CD8-positive, alpha-beta memory T cell (primary cell): ENCODE data around the gene SKAP2. TPM values are rescaled to one million over a fixed set of nuclear protein-coding genes. Genes with fewer than 3 reads are reported as not detected.

ENCODE experiments used
- CTCF ChIA-PET: fragments of 350-600 bp; sonication (Branson Sonifier 250); formaldehyde crosslinking; loops from one replicate; lab custom pipeline; 2021; ENCODE audit warnings: antibody characterized with exemption; lab: Charles Lee
- POLR2A ChIA-PET: fragments of 350-600 bp; sonication (Branson Sonifier 250); formaldehyde crosslinking; loops from one replicate; lab custom pipeline; 2021; ENCODE audit warnings: antibody characterized with exemption; lab: Charles Lee
- DNase-seq, 5 donors: peaks; one replicate each; pipeline versions ENCODE4 v3.0.0 to v3.0.0-alpha.2; 2020 to 2022; ENCODE audit warnings: mixed read lengths in 1 of 5
- H3K27ac ChIP-seq: one replicate; pipeline ENCODE4 v1.7.0; 2013; ENCODE audit warnings: low read depth, mild to moderate bottlenecking, low read length, moderate library complexity
- H3K27me3 ChIP-seq: 2 replicates; pipeline ENCODE4 v1.7.0; 2013; ENCODE audit warnings: low read length, mild to moderate bottlenecking; ENCODE audit not compliant: insufficient read depth, poor library complexity, severe bottlenecking
- H3K36me3 ChIP-seq: 2 replicates; pipeline ENCODE4 v1.7.0; 2013; ENCODE audit warnings: mild to moderate bottlenecking, low read length, moderate library complexity; ENCODE audit not compliant: insufficient read depth
- H3K4me1 ChIP-seq: 2 replicates; pipeline ENCODE4 v1.7.0; 2013; ENCODE audit warnings: mild to moderate bottlenecking, low read length, moderate library complexity; ENCODE audit not compliant: insufficient read depth
- H3K4me3 ChIP-seq: 2 replicates; pipeline ENCODE4 v1.7.0; 2013; ENCODE audit warnings: mild to moderate bottlenecking, low read length
- H3K9me3 ChIP-seq: 2 replicates; pipeline ENCODE4 v1.7.0; 2013; ENCODE audit warnings: mild to moderate bottlenecking, low read length
- H3K27ac Mint-ChIP-seq, 8 donors: one replicate each; pipeline ENCODE4 v1.8.0; 2020 to 2021; ENCODE audit warnings: mixed read lengths in 8 of 8, mild to moderate bottlenecking in 6 of 8, inconsistent platforms in 3 of 8, moderate library complexity in 3 of 8
- H3K27me3 Mint-ChIP-seq, 2 donors: one replicate each; pipeline ENCODE4 v1.8.0; 2020 to 2021; ENCODE audit warnings: mixed read lengths in 2 of 2, mild to moderate bottlenecking in 1 of 2, moderate library complexity in 1 of 2
- H3K36me3 Mint-ChIP-seq, 3 donors: one replicate each; pipeline ENCODE4 v1.8.0; 2020 to 2021; ENCODE audit warnings: mixed read lengths in 3 of 3, inconsistent platforms in 1 of 3, mild to moderate bottlenecking in 1 of 3
- H3K4me1 Mint-ChIP-seq, 3 donors: one replicate each; pipeline ENCODE4 v1.8.0; 2020 to 2021; ENCODE audit warnings: mixed read lengths in 3 of 3, inconsistent platforms in 1 of 3, mild to moderate bottlenecking in 1 of 3
- H3K4me3 Mint-ChIP-seq, 7 donors: one replicate each; pipeline ENCODE4 v1.8.0; 2020 to 2021; ENCODE audit warnings: mixed read lengths in 7 of 7, mild to moderate bottlenecking in 6 of 7, moderate library complexity in 4 of 7, inconsistent platforms in 2 of 7
- H3K9me3 Mint-ChIP-seq, 5 donors: one replicate each; pipeline ENCODE4 v1.8.0; 2020 to 2022; ENCODE audit warnings: mixed read lengths in 5 of 5, mild to moderate bottlenecking in 3 of 5, moderate library complexity in 2 of 5, inconsistent platforms in 1 of 5
- polyA plus RNA-seq: library from polyadenylated mRNA; unstranded; fragments of 300-500 nt; fragmentation: Illumina TruSeq; gene quantifications from one replicate; pipeline ENCODE4 v1.2.3, GENCODE V29; 2021
- total RNA-seq, 2 experiments: library from RNA; stranded (reverse); gene quantifications; one replicate each; pipeline ENCODE4 v1.2.3, GENCODE V29; 2021

Gene SKAP2
- total and polyA plus RNA-seq, 3 experiments from 2014 or later: 11.4 to 55.2 (median 13.2) TPM

DNA sequence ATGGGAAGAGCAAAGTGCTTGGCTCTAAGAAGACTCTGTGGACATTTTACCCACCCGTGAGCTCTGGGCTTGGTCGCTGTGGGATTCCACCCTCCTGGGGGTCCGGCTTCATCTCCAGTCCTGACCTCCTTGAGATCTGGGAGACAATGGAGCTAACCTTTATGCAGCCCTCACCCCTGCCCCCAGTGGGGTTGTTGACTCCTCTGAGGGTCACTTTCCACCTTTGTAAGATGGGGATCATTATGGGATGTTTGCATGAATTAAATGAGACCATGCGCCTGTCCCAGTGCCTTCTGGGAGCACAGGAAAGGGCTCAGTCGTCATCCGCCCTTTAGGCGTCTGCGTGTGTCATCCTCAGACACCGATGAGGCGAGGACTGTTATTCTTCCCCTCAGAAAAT is 237.2 kb downstream of the SKAP2 start:
- H3K9me3 Mint-ChIP-seq: no peaks in the 10 kb centered on the region
- Histone ChIP-seq H3K9me3 (no peaks in the 10 kb centered on the region), H3K36me3 (no peaks in the 10 kb centered on the region), H3K27me3 (no peaks in the 10 kb centered on the region), H3K4me1 (no peaks in the 10 kb centered on the region), H3K4me3 (no peak overlapping the region), H3K27ac (no peak overlapping the region)
- no peaks in the 10 kb centered on the region for H3K36me3 Mint-ChIP-seq
- H3K4me3 Mint-ChIP-seq: no peak overlapping the region
- no peaks in the 10 kb centered on the region for H3K4me1 Mint-ChIP-seq
- H3K27me3 Mint-ChIP-seq: peaks cover 4 to 10% of the 10 kb centered on the region in 2 donors
- no peak for DNase-seq
- ChIA-PET CTCF (no interaction called here), POLR2A (interaction anchor here (0.5 kb wide), 1 partner anchor 288 kb away, joined by 3 read pairs; no protein-coding TSS in a partner anchor)
- no peak overlapping the region for H3K27ac Mint-ChIP-seq

DNA sequence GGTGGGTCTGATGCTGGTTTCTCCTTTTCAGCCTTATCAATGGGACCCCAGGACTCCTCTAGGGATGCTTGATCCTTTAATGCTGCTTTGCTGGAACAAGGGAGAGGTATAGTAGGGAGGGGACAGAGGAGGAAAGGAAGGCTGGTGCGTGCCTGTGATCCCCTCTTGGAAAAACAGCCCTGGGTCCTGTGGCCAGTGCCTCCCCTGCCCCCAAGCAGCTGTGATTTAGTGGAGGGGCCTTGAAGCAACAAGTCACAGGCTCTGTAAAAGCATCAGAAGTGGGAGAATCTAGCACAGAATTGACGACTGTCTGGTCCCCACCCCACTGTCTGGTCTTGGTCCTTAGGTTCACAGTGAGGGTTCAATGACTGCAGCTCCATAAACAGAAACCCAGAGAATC is 237.7 kb downstream of the SKAP2 start:
- Mint-ChIP-seq H3K27me3 (peaks cover 4 to 10% of the 10 kb centered on the region in 2 donors), H3K4me3 (no peak overlapping the region), H3K27ac (no peak overlapping the region), H3K36me3 (no peaks in the 10 kb centered on the region), H3K9me3 (no peaks in the 10 kb centered on the region), H3K4me1 (no peaks in the 10 kb centered on the region)
- Histone ChIP-seq H3K9me3 (no peaks in the 10 kb centered on the region), H3K27me3 (no peaks in the 10 kb centered on the region), H3K4me3 (no peak overlapping the region), H3K4me1 (no peaks in the 10 kb centered on the region), H3K36me3 (no peaks in the 10 kb centered on the region), H3K27ac (no peak overlapping the region)
- ChIA-PET POLR2A (interaction anchor here (0.5 kb wide), 1 partner anchor 287 kb away, joined by 3 read pairs; no protein-coding TSS in a partner anchor), CTCF (no interaction called here)
- DNase-seq: no peak

DNA sequence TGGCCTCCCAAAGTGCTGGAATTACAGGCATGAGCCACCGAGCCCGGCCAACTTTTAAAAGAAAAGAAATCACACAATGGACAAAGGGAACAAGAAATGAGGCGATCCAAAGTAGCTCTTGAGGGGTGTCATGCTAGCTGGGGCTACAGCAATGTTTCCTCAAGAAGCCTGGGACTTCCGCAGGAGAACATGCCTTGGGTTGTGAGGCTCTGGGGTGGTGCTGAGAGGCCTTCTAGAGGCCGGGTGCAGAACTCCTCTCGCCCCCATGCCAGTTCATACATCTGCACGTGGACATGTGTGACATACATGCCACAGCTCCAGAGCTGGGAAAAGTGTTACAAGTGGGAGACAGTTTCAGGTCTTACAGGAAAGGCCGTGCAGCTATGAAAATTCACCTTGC is 238.2 kb downstream of the SKAP2 start:
- Mint-ChIP-seq H3K4me1 (no peaks in the 10 kb centered on the region), H3K36me3 (no peaks in the 10 kb centered on the region), H3K27me3 (peaks cover 4 to 10% of the 10 kb centered on the region in 2 donors), H3K9me3 (no peaks in the 10 kb centered on the region), H3K4me3 (no peak overlapping the region), H3K27ac (no peak overlapping the region)
- ChIA-PET CTCF (no interaction called here), POLR2A (no interaction called here)
- Histone ChIP-seq H3K36me3 (no peaks in the 10 kb centered on the region), H3K27me3 (no peaks in the 10 kb centered on the region), H3K4me3 (no peak overlapping the region), H3K4me1 (no peaks in the 10 kb centered on the region), H3K9me3 (no peaks in the 10 kb centered on the region), H3K27ac (no peak overlapping the region)
- DNase-seq: no peak

DNA sequence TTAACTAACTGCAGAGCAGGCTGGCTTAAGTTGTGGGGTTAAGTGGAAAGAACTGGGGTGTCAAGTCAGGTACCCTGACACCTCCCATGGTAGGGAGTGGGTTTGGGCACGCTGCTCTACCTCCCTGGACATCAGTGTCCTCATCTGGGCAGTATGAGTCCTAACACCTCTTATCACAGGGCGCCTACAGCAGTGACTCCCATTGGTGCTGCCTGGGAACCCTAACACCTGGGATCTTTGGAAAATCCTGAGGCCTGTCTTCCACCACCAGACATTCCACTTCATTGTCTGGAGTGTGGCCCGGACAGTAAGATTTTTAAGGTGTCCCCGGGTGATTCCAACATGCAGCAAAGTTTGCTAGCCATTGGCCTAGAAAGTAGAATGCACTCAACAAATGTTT is 239.1 kb downstream of the SKAP2 start:
- Histone ChIP-seq H3K4me1 (no peaks in the 10 kb centered on the region), H3K4me3 (no peak overlapping the region), H3K27ac (no peak overlapping the region), H3K36me3 (no peaks in the 10 kb centered on the region), H3K27me3 (no peaks in the 10 kb centered on the region), H3K9me3 (no peaks in the 10 kb centered on the region)
- ChIA-PET POLR2A (no interaction called here), CTCF (no interaction called here)
- H3K27me3 Mint-ChIP-seq: peaks cover 4 to 10% of the 10 kb centered on the region in 2 donors
- no peaks in the 10 kb centered on the region for H3K4me1 Mint-ChIP-seq
- H3K27ac Mint-ChIP-seq: no peak overlapping the region
- H3K9me3 Mint-ChIP-seq: no peaks in the 10 kb centered on the region
- no peak overlapping the region for H3K4me3 Mint-ChIP-seq
- no peaks in the 10 kb centered on the region for H3K36me3 Mint-ChIP-seq
- DNase-seq: no peak

DNA sequence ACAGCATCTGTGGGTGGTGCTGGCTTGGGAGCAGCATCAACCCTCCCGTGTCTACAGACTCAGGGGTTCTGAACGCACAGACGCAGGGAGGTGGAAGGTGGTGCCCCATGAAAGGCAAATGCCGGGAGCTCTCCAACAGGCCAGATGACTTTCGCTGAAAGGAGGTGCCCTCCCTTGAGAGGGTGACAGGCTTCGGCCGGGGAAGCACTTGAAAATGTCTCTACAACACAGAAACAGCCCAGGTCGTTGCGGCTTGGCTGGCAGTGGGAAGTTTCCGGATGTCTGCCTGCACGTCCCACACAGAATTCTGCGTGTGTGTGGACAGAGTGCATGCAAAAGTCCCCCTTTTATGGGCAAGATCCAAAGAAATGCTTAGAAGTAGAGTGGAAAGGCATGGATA is 239.6 kb downstream of the SKAP2 start:
- Mint-ChIP-seq H3K27ac (no peak overlapping the region), H3K9me3 (no peaks in the 10 kb centered on the region), H3K36me3 (no peaks in the 10 kb centered on the region), H3K4me3 (no peak overlapping the region), H3K27me3 (peaks cover 4 to 10% of the 10 kb centered on the region in 2 donors), H3K4me1 (no peaks in the 10 kb centered on the region)
- no peak for DNase-seq
- Histone ChIP-seq H3K27ac (no peak overlapping the region), H3K4me1 (no peaks in the 10 kb centered on the region), H3K27me3 (no peaks in the 10 kb centered on the region), H3K4me3 (no peak overlapping the region), H3K36me3 (no peaks in the 10 kb centered on the region), H3K9me3 (no peaks in the 10 kb centered on the region)
- ChIA-PET CTCF (no interaction called here), POLR2A (no interaction called here)

DNA sequence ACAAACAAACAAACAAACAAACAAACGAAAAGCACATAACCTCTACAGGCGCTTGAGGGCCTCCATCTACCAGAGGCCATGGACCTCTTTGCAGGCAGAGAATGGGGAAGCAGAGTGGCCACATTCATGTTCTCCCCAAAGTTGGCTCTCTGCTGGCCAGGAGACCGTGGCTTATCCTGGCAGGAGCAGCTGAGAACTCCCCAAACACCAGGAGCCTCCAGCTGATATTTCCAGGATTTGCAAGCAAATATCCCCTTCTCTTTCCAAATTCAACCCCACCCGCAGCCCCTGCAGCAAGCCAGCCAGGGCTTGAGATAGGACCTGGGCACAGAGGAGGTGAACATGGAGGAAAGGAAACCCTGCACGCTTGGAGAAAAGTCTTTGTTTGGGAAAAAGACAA is 240.0 kb downstream of the SKAP2 start:
- Histone ChIP-seq H3K9me3 (no peaks in the 10 kb centered on the region), H3K27ac (no peak overlapping the region), H3K27me3 (no peaks in the 10 kb centered on the region), H3K4me1 (no peaks in the 10 kb centered on the region), H3K4me3 (no peak overlapping the region), H3K36me3 (no peaks in the 10 kb centered on the region)
- Mint-ChIP-seq H3K27ac (no peak overlapping the region), H3K9me3 (no peaks in the 10 kb centered on the region), H3K4me3 (no peak overlapping the region), H3K4me1 (no peaks in the 10 kb centered on the region), H3K36me3 (no peaks in the 10 kb centered on the region), H3K27me3 (peaks cover 1 to 10% of the 10 kb centered on the region in 2 donors)
- ChIA-PET CTCF (no interaction called here), POLR2A (no interaction called here)
- no peak for DNase-seq

DNA sequence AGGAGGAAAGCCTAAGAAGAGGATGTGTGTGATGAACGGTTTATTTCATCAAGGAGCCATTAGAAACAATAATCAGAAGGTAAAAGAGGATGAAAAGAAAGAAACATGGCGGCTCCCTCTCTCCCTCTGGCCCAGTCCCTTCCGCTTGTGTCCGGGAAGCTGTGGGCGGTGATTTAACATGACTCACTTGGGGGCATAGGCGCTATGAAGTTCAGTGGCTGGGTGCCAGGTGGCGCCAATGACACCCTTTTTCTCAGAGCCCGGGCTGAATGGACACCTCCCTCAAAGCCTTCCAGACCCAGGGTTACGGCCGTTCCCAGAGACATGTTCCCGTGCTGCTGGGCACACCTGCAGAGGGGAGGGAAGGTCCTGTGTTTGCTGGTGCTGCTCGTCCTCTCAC is 244.0 kb downstream of the SKAP2 start:
- Histone ChIP-seq H3K4me1 (no peaks in the 10 kb centered on the region), H3K36me3 (no peaks in the 10 kb centered on the region), H3K27me3 (no peaks in the 10 kb centered on the region), H3K9me3 (no peaks in the 10 kb centered on the region), H3K27ac (no peak overlapping the region), H3K4me3 (no peak overlapping the region)
- H3K9me3 Mint-ChIP-seq: no peaks in the 10 kb centered on the region
- H3K36me3 Mint-ChIP-seq: no peaks in the 10 kb centered on the region
- H3K4me3 Mint-ChIP-seq: no peak overlapping the region
- DNase-seq: no peak
- ChIA-PET CTCF (no interaction called here), POLR2A (no interaction called here)
- peaks cover 0 to 5% of the 10 kb centered on the region in 2 donors for H3K27me3 Mint-ChIP-seq
- no peaks in the 10 kb centered on the region for H3K4me1 Mint-ChIP-seq
- H3K27ac Mint-ChIP-seq: no peak overlapping the region

DNA sequence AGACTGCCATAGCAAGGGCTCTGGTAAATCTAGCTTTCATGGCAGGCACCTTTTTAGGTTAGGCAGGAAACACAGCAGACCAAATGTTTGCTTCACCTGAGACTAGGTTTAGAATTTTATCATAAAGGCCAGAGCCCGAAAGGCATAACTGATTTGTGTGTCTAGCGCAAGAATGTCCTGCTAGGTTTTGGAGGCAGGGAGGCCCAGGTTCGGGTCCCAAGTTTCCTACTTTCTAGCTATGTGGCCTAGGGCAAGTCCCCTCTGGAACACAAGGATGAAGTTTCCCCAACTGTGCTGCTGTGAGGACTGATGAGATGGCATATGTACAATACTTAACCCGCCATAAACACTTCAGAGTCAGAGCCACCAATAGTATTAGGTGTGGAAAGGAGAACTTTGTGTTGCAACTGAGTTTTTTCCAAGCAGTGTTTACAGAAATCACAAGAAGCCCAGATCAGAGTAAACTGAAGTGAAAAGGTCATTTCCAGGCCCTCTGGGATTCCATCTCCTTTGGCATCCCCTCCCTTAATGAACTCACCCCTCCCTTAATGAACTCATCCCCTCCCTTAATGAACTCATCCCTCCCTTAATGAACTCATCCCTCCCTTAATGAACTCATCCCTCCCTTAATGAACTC is 244.9 kb downstream of the SKAP2 start:
- no peak overlapping the region for H3K4me3 Mint-ChIP-seq
- Histone ChIP-seq H3K9me3 (no peaks in the 10 kb centered on the region), H3K4me1 (no peaks in the 10 kb centered on the region), H3K4me3 (no peak overlapping the region), H3K36me3 (no peaks in the 10 kb centered on the region), H3K27ac (no peak overlapping the region), H3K27me3 (no peaks in the 10 kb centered on the region)
- no peaks in the 10 kb centered on the region for H3K4me1 Mint-ChIP-seq
- H3K9me3 Mint-ChIP-seq: no peaks in the 10 kb centered on the region
- H3K27ac Mint-ChIP-seq: no peak overlapping the region
- ChIA-PET CTCF (no interaction called here), POLR2A (no interaction called here)
- DNase-seq: no peak
- no peaks in the 10 kb centered on the region for H3K36me3 Mint-ChIP-seq
- H3K27me3 Mint-ChIP-seq: peaks cover 0 to 2% of the 10 kb centered on the region in 2 donors
